NAMALWA (cell line): Measurements from ENCODE around the gene STEAP4.
A peak's percentile ranks its signal among the peaks of the same experiment; 100 is the strongest.

Experiments used
- DNase-seq: peaks from one replicate; pipeline ENCODE4 v3.0.0-alpha.2; 2015; ENCODE audit warnings: low spot score

STEAP4 gene

DNA sequence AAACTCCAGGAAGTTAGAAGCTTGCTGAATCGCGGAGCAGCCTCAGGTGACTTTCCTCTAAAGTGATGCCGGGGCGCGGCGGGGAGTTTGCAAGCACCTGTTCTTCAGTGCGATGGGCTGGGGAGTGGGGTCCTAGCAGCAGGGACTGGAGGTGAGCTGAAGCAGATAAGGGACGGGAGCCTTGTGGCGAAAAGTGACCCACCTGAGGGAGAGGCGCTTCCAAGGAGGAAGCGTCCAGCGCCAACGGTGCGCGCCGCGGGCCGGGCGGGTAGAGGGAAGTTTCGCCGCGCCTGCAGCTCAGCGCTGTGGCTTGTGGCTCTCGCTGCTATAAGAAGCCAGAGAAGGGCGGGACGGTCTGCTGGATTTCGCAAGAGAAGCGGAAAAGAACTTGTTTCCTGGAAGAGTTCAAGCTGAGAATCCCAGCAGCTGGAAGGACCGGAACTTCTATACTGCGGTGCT, at the start of gene STEAP4:
TSS of gene STEAP4 (minus strand) at position 305 of the 459 bp plus-strand sequence. CDS start 22,625 bp downstream, outside the sequence.
- DNase-seq = no peak

DNA sequence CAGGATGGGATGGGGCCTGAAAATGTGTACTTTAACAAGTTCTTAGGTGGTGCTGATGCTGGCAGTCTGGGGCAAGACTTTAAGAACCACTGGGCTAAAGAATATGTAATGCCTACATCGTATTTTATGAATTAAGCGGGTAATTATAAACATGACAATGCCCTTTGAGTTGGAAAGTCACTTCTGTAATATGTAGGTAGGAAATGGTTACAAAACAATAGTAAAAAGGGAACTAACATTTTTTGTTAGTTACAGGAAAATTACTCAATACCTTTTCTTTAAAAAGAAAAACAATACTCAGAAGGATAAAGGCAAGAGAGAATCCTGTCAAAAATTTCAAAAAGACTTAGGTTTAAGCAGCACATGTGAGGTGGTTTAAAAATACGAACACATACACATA, 48.3 kb upstream of the STEAP4 start:
- no peak for DNase-seq

DNA sequence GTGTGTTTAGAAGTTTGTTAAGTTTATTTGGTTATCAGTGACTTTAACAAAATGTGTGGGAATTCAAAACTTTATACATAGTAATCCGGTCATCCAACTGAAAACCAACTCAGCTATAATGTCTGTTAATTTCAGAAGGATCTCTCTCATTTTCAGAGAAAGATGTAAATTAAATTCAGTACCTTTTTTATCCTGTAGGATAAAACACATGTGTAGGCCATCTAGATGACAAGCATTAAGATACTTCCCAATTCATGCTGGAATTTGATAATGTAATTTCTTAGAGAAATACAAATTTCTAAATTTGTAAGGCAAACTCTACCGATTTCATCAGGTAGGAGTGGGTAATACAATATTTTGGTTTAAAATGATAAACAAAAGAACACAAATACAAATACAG, 43.4 kb upstream of the STEAP4 start:
- DNase-seq = no peak

DNA sequence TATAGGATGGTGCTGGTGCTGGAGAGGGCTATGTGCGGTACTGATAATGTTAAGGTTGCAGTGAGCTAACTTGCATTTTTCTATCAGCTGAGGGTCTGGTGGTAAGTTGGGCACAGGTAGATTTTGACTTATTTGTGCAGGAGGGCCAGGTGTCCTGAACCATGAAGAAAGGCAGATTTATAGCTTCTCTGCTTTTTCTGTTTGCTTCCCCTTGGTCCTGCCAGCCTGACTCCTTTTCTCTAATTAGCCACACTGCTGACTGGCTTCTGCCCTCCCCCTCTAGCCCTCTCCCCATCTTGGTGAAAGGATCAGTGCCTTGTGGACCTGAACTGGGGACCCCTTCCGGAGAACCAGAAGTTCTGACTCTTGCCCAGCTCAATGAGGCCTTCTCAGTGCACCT, 40.8 kb upstream of the STEAP4 start:
- DNase-seq = no peak

DNA sequence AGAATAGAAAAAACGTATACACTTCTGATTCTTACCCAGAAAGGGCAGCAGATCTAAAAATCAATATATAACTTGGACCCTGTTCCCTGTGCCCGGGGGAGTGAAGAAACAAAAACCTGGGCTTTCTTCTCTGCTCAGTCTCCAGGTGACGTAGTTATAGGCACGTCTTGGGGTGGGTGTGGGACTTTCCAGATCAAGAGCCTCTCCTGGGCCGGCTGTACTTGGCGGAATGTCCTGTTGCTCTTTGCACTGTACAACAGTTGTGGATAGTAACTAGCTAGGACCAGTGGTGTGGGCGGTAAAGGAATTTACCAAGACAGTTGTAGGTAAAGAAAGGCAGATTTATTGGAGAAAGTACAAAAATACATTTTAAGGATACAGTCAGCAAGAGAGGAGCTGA, 40.4 kb upstream of the STEAP4 start:
- DNase-seq = no peak

DNA sequence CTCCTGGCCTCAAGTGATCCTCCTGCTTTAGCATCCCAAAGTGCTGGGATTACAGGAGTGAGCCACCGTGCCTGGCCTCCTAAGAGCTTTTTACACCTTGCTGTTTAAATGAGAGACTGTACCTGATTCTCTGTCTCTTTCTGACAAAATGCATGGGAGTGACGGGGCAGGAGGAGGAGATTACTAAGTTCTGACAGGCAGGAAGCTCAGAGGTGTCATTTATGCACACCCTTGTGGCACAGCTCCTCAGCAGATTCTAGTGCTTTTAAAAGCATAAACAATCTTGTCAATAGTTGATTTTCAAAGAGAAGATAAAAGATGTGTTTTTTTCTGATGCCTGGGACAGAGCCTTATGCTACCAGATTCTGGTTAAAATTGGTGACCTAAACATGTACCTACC, 39.7 kb upstream of the STEAP4 start:
- DNase-seq = no peak

DNA sequence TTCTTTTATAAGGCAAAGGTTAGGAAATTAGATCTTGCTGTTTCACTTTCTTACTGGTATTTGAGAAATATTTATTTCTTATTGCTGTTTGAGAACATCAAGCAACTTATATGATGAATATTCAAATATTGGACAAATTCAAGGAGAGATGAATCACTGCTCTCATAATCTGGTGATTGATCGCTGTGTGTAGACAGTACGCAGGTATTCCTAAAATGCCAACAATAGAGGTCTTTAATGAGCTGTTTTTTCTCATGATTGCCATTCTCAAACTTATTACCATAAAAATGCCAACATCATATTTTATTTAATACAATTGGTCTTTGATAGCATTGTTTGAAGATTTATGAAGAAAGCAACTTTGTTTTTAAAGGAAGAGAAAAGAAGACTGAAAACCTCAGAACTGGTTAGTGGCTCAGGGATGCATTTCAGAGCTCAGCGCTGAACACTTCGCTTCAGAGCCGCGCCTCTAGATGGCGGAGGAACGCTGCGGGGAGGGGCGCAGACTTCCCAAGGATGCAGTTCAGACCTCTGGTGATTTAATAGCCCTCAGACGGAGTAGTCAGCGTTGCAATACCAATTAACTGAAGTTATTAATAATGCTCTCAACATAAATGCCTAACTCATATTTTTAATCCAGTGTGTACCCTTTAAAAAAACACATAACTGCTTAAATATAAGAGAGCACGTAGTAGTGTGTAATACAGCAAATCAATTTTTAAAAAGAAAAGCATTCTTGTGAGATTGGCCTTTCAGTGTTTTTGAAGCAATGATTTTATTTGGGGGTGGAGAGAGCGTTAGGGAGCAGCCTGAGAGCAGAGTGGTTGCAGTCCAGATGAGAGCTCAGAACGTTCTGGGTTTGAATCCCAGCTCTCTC, 38.5 kb upstream of the STEAP4 start:
- DNase-seq = no peak

DNA sequence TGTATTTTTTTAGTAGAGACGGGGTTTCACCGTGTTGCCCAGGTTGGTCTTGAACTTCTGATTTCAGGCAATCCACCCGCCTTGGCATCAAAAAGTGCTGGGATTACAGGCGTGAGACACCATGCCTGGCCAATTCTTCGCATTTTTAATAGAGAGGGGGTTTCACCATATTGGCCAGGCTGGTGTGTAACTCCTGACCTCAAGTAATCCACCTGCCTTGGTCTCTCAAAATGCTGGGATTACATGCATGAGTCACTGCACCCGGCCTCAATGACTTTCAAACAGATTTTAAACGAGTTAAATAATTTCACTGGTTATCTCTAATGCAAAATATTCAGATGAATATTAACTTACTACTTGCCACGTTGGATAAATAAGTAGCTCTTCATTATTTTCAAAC, 37.6 kb upstream of the STEAP4 start:
- no peak for DNase-seq

DNA sequence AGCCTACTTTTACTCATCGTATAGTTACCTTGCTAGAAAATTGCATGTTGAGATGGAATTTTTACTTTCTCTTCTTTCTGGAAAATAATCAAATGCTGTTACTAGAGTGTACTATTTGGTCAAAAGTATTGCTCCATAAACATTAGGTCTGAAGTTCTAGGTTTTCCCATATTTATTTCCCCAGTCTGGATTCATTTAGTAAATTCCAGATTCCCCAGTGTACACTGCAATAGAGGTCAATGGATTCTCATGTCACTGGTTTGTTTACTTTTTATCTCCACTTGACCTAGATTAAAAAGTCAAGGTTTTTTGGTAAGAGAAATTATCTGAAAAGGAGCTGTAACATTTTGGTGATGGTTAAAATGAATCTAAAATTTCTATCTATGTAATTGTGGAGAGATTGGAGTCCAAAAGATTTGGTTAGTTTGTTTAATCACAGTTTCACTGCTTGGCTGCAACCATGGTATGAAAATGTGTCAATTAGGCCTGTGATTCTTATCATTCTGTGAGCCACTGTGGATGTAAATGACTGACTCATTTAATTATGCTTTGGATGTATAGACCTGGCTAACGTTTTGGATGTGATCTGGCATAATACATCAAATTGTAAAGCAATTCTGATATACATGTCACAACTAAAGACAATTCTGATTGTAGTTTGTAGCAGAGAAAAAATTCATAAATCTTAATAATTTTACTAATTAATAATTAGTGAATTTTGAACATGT, 32.7 kb upstream of the STEAP4 start:
- no peak for DNase-seq

DNA sequence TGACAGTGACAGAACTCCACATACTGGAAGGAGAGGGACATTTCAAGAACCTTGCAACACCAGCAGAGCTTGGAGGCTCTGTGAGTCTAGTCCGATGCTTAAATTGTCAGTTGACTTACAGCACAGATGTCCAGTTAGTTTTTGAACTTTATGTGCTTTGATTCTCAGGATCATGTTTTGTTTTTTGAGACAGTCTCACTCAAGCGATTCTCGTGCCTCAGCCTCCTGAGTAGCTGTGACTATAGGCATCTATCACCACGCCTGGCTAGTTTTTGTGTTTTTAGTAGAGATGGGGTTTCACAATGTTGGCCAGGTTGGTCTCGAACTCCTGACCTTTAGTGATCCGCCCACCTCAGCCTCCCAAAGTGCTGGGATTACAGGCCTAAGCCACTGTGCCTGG, 31.8 kb upstream of the STEAP4 start:
- no peak for DNase-seq

DNA sequence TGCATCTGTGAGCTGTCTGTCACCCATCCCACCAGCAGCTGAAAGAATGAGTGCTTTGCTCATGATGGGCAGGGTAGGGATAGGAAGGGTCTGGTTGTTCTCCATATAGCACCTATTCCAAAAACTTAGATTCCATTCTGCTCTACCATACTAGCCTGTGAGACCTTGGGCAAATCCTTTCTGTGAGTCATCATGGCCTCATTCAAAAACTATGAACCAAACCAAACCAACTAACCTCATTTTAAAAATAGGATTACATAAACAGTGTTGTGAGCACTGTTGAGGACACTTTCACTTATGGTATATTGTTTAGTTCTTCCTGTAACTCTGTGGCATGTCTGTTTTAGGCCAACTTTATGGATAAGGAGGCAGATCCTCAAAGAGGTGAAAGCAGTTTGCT, 30.9 kb upstream of the STEAP4 start:
- no peak for DNase-seq

DNA sequence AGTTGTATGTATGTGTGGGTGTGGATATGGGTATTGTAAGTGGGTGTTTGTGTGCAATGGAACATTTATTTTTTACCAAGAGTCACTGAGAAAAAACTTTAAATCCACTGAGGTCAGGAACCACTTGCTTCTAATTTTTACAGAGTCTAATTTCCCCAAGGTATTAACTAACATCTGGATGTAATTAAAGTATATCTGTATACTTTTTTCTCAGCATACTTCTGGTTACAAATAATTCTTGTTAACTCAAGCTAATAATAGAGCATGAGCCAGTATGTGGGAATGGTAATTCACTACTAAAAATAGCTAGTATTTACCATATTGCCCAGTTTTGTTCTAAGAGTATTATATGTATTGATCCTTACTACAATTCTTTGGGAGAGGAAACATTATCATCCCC, 24.6 kb upstream of the STEAP4 start:
- DNase-seq = no peak

DNA sequence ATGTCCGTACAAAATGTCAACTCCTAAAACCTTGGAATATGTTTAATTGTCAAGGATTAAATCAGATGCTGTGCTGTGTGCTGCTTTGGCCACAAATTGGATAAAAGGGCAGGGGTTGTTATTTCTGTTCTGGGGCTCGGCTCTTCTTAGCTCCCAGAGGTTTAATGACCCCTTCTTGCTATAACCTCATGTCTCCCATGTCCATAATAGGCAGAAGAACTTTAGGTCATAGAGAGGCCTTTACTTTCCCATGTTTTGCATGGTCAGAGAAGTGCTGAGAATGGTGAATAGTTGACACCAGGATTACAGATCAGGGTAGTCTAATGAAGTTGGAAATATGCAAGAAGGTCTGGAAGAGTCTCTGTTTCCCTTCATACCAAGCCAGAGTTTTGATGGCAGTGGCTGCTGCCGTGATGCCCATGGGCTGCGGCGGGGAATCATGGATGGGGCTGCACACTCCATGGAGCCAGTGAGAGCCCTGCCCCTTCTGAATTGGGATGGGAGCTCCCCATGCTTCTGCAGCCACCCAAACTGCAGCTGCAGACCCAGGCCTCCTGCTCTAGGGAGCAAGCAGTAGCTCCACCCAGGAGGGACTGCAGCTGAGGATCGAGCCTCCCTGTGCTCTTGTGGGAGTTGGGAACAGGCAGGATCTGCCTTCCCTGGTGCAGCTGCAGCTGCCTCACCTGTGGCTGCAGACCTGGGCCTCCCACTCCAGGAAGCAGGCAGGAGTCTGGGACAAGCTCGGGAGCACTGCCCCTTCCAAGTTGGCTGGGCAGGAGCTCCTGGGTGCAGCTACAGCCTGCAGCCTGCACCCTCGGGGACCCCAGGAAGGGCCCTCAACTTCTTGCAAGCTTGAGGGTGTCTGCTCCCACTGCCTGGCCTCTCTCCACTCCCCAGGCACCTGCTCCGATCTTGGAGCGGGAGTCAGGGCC, 23.1 kb upstream of the STEAP4 start:
- DNase-seq = no peak

DNA sequence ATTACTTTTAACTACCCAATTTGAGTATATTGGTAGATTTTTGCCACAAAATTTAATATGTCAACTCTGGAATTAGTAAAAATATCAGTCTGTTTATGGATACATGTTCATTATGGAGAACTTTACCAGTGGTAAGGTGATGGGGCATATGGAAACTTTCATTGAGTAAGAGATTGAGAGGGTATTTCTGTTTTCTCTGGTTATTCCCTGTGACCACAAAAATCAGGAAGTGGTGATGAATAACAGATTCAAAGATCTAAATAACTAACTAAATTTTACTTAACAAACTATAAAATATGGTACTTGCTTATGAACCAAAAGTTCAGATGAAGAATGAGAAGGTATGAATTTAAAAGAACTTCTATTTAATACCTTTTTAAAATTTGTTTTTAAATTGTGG, 22.1 kb upstream of the STEAP4 start:
- no peak for DNase-seq

DNA sequence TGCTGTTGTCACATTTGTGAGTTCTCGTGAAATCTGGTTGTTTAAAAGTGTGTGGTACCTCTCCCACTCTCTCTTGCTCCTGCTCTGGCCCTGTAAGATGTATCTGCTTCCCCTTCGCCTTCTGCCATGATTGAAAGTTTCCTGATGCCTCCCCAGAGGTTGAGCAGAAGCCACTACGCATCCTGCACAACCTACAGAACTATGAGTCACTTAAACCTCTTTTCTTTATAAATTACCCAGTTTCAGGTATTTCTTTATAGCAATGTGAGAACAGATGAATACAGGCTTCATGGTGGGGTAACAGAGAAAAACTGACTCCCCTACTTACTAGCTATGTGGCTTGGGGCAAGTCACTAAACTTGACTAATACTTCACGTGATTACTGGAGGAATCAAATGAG, 18.0 kb upstream of the STEAP4 start:
- no peak for DNase-seq

DNA sequence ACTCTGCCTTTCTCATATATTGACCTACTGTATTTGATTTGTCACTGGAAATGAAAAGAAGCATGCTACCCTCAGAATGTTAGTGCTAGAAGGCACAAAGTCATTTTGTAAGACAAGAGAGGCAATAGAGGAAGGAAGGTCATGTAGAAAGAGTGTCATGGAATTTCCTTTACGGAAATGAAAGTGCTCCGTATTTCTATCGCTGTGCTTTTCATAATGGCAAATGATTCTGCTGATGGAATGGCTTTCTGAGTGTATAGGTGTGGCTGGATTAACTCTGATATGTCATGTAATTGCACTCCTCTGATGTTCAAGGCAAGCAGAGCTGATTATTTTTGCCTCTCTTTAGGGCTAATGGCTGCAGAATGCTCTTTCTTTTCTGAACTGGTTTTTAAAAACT, 15.5 kb upstream of the STEAP4 start:
- no peak for DNase-seq

DNA sequence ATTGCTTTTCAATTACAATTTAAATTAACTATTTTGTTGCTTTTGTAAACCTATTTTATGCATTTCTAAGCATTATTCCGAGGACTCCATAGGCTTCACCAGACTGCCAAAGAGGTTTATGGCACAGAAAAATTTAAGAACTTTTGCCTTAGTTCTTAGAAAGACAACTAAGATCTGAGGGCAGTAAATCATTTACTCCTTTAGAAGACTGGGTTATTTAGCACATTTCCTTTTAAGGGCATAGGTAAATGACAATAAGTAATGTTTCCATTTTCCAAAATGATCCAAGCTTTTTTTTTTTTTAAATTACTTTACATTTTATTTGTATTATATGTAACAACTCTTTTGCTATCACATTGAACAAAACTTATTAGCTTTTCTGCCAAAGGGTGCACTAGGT, 15.0 kb upstream of the STEAP4 start:
- no peak for DNase-seq

DNA sequence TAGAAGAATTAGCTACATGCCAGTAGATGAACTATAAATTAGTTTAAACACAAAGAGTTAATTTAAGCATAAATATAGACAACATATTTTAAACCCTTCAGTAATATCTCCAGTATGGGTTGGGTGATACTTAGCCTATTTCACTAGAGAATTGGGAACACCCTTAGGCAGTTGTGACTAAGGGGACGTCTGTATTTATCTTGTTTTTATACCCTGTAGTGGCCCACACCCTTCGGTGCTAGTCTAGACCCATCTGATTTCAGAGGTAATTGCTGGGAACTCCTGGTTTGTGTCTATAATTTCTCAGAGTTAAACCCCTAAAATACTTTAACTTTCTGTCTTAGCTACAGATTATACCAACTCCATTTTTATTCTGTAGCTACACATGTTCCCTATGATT, 11.5 kb upstream of the STEAP4 start:
- no peak for DNase-seq

DNA sequence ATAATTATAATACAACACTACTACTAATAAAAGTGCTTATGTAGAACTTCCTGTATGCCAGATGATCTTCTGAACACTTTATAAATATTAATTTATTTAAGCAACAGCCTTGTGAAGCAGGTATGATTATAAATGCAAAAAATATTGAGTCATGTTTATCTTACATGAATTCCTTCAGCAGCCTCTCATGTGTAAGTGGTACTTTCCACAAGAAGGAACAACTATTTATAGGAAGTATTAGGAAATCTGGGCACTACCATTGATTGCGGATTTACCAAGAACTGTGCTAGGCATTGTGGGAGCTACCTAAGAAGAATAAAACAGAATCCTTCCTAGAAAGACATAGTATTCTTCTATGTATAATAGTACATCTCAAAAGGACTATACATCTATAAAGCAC, 10.7 kb upstream of the STEAP4 start:
- DNase-seq = no peak

DNA sequence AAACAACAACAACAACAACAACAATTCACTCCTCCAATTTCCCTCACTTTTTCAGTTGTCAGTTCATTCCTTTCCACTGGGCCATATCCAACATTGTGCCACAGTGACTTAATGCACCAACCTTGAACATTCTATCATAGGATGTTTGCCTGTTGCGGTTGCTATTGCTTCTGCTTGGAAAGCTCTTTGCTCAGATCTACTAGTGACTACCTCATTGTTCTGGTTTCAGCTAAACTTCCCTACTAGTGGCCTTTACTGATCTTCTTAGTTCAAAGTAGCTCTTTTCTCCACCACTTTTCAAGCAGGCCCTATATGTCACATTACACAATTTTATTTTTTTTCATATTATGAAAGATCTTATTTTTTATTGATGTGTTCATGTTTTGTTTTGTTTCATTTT, 9.8 kb upstream of the STEAP4 start:
- no peak for DNase-seq

DNA sequence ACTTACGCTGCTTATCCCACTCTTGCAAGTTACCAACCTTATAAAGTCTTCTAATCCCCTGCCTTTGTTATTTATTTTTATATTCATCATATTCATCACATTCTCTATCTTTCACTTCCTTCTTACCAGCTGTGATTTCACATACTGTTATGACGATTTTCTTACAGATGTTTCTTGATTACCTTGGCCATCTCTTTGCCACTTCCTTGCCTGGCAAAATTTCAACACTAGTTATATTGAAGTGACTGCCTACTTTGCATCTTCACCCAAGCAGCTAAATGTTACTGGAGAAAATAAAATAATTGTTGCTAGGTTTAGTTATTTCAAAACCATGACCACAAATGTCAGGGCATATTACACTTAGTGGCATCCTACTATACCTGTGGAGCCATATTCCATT, 8.8 kb upstream of the STEAP4 start:
- peak; percentile 13 for DNase-seq

DNA sequence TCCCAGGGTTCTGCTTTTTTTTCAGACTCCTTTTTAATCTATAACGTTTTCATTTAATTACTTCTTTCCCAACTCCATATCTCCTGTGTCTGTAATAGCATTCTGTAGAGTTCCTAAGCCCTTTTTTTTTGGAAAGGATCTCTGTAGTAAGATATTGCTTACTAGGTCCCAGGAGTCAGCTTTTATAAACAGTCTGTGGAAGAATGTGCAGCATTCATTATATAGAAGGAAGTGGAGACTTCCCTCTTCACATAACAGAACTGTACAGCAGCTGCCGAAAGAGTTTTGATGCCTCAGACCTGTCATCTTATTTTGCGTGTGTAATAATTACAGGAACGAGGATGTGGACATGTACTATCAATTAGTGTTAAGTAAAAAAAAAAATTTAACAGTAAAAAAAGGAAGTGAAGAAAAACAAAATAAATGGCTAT, 7.4 kb upstream of the STEAP4 start:
- DNase-seq = no peak
